ENCODE data around the gene ZNF786.

The ZNF786 gene

GRCh38 chr7:149077594-149077993, 12.9 kb downstream of the ZNF786 start:
- H3K4me3 ChIP-seq (ENCODE audit: low read length): no peak overlapping the region
- no peak for DNase-seq (ENCODE audit: low read depth)
- TF ChIP-seq, protein P1, sequence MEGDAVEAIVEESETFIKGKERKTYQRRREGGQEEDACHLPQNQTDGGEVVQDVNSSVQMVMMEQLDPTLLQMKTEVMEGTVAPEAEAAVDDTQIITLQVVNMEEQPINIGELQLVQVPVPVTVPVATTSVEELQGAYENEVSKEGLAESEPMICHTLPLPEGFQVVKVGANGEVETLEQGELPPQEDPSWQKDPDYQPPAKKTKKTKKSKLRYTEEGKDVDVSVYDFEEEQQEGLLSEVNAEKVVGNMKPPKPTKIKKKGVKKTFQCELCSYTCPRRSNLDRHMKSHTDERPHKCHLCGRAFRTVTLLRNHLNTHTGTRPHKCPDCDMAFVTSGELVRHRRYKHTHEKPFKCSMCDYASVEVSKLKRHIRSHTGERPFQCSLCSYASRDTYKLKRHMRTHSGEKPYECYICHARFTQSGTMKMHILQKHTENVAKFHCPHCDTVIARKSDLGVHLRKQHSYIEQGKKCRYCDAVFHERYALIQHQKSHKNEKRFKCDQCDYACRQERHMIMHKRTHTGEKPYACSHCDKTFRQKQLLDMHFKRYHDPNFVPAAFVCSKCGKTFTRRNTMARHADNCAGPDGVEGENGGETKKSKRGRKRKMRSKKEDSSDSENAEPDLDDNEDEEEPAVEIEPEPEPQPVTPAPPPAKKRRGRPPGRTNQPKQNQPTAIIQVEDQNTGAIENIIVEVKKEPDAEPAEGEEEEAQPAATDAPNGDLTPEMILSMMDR (conservative IDR thresholded peaks at IDR 0.05; ENCODE audit: low read length): no peak

DNA sequence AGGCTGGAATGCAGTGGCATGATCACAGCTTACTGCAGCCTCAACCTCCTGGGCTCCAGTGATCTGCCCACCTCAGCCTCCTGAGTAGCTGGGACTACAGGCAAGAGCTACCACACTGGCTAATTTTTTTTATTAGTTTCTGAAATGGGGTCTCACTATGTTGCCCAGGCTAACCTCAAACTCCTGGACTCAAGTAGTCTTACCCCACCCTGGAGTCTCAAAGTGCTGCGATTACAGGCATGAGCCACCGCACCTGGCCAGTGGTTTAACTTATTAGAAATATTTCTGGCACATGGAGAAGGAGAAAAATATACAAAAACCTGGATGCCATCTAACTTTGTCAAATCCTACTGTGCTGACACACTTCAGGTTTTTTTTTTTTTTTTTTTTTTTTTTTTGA, 15.2 kb downstream of the ZNF786 start:
- TF ChIP-seq, protein P1 (conservative IDR thresholded peaks at IDR 0.05; ENCODE audit: low read length): no peak
- H3K4me3 ChIP-seq (ENCODE audit: low read length): no peak overlapping the region
- no peak for DNase-seq (ENCODE audit: low read depth)

- TF ChIP-seq, protein P1 (conservative IDR thresholded peaks at IDR 0.05; ENCODE audit: low read length): no peak
- H3K4me3 ChIP-seq (ENCODE audit: low read length): no peak overlapping the region
- no peak for DNase-seq (ENCODE audit: low read depth)
Measured at GRCh38 chr7:149074116-149074885, 16.2 kb downstream of the ZNF786 start.

DNA sequence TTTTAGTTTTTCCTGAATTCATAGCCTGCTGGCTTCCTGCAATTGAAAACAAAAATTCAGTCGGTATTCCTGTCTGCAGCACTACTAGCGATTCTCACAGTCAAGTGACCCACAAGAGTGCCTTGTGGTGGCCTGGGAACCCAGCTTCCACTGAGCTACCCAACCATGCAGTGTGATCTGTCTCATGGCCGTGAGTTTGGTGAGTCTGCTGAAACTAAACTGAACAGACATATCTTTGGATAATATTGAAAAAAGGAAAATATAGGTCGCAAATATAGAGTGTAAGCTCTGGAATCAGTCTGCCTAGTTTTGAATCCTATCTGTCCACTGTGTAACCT, 18.1 kb downstream of the ZNF786 start:
- H3K4me3 ChIP-seq (ENCODE audit: low read length): no peak overlapping the region
- DNase-seq (ENCODE audit: low read depth): no peak
- TF ChIP-seq, protein P1 (conservative IDR thresholded peaks at IDR 0.05; ENCODE audit: low read length): no peak

DNA sequence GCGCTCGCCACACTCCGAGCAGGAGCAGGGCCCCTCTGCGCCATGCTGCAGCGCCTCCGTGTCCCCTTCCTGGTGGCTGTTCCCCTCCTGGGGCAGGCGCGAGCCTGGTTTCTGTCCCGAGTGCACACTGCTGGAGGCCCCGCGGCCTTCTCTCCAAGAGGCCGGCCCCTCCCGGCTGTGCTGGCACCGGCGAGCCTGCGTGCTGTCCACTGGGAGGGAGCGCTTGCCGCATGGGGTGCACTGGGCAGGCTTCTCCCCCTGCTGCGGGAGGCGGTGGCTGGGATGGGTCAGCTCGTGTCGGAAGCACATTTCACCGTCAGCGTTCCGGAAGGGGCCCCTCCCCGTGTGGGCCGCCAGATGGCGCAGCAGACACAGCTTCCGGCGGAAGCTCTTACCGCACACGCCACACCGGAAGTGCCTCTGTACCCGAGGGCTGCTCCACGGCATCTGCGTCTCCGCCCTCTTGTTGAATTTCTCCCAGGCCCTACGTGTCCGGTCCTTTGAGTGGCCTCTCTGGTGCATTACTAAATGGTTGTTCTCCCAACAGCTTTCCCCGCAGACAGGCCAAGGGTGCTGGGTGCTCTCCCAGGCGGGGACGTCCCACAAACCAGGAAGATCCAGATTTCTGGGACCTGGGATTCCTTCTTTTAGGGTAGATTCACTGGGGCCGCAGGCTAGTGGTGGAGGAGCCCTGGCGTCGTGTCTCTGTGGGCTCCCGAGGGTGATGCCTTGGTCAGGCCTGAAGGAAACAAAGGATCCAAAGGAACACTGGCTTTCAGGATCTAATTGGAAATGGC, 18.7 kb downstream of the ZNF786 start:
- DNase-seq (ENCODE audit: low read depth): peak; percentile 2
- H3K4me3 ChIP-seq (ENCODE audit: low read length): no peak overlapping the region
- TF ChIP-seq, protein P1 (conservative IDR thresholded peaks at IDR 0.05; ENCODE audit: low read length): no peak

DNA sequence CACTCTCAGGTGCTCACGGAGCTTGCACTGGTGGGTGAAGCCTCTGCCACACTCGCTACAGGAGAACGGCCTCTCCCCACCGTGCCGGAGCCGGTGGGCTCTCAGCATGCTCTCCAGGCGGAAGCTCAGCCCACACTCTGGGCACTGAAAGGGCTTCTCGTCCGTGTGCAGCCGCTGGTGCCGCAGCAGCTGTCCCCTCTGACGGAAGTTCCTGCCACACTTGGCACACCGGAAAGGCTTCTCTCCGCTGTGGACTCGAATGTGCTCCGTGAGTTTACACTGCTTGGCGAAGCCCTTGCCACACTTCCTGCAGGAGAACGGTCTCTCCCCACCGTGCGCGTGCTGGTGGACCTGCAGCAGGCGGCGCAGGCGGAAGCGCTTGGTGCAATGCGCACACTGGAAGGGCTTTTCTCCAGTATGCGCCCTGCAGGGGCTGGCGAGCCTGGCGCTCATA, 19.3 kb downstream of the ZNF786 start:
- no peak overlapping the region for H3K4me3 ChIP-seq (ENCODE audit: low read length)
- DNase-seq (ENCODE audit: low read depth): no peak
- TF ChIP-seq, protein P1 (conservative IDR thresholded peaks at IDR 0.05; ENCODE audit: low read length): no peak
